Loucy (cell line): Measurements from ENCODE around the gene ALG12.

ENCODE experiments used
- EZH2phosphoT487 ChIP-seq: fragments of 200-600 bp; IDR thresholded peaks from 2 replicates; pipeline ENCODE4 v1.6.1; 2018; ENCODE audit warnings: antibody characterized with exemption, mild to moderate bottlenecking, moderate library complexity, borderline replicate concordance
- TF ChIP-seq, protein P1 (sequence below): fragments of 200-600 bp; sonication (generic); conservative IDR thresholded peaks from 2 replicates; pipeline ENCODE4 v1.5.1; 2014; ENCODE audit warnings: mild to moderate bottlenecking, antibody characterized with exemption, low read length

DNA sequence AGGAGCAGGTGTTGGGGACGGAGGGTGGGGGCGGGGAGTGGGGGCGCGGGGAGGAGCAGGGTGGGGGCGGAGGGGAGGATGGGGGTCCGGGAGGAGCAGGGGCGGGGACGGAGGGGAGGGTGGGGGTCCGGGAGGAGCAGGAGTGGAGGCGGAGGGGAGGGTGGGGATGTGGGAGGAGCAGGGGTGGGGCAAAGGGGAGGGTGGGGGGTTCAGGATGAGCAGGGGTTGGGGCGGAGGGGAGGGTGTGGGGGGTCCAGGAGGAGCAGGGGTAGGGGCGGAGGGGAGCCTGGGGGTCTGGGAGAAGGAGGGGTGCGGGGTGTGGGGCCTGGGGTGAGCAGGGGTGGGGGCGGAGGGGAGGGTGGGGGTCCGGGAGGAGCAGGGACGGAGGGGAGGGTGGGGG is 17.3 kb upstream of the ALG12 start:
- TF ChIP-seq, protein P1, sequence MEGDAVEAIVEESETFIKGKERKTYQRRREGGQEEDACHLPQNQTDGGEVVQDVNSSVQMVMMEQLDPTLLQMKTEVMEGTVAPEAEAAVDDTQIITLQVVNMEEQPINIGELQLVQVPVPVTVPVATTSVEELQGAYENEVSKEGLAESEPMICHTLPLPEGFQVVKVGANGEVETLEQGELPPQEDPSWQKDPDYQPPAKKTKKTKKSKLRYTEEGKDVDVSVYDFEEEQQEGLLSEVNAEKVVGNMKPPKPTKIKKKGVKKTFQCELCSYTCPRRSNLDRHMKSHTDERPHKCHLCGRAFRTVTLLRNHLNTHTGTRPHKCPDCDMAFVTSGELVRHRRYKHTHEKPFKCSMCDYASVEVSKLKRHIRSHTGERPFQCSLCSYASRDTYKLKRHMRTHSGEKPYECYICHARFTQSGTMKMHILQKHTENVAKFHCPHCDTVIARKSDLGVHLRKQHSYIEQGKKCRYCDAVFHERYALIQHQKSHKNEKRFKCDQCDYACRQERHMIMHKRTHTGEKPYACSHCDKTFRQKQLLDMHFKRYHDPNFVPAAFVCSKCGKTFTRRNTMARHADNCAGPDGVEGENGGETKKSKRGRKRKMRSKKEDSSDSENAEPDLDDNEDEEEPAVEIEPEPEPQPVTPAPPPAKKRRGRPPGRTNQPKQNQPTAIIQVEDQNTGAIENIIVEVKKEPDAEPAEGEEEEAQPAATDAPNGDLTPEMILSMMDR: no peak
- no peak for TF ChIP-seq EZH2phosphoT487
